HCT116 (cell line): ENCODE results near the gene DIP2C. TPM values are rescaled to one million over a fixed set of nuclear protein-coding genes. Genes with fewer than 3 reads are reported as not detected.

Source experiments
- ATAC-seq: fragments of 200-7000 bp; cut with Tn5 transposase; 2 replicates; pipeline ENCODE4 v1.9.1; 2020; ENCODE audit warnings: mild to moderate bottlenecking, moderate library complexity
- BruUV-seq: library from RNA; stranded (reverse); fragments of 400-500 nt; replicated peaks from 2 replicates; lab custom pipeline; 2021; lab: Mats Ljungman, UMichigan
- CTCF ChIA-PET: fragments of 300-600 bp; sonication (Branson Sonifier 250); formaldehyde crosslinking; loops from one replicate; lab custom pipeline; 2021; ENCODE audit warnings: antibody characterized with exemption; lab: Charles Lee
- POLR2A ChIA-PET: fragments of 300-600, 350-600 bp; sonication (Branson Sonifier 250); formaldehyde crosslinking; loops from one replicate; lab custom pipeline; 2021; ENCODE audit warnings: antibody characterized with exemption; lab: Charles Lee
- RAD21 ChIA-PET, 2 experiments: fragments of 300-600 bp; sonication (Branson Sonifier 250); formaldehyde crosslinking; loops; one replicate each; lab custom pipeline; 2023; ENCODE audit warnings: low total read pairs in 2 of 2; ENCODE audit not compliant: uncharacterized antibody in 2 of 2, unreplicated experiment in 2 of 2, low non-redundant PET in 1 of 2; lab: Charles Lee
- DNase-seq: peaks from one replicate; pipeline ENCODE4 v3.0.0-alpha.2; 2010; ENCODE audit warnings: low read depth, low spot score
- H2AFZ ChIP-seq: fragments of 200-600 bp; shearing (Covaris generic), sonication (generic); 2 replicates; pipeline ENCODE4 v1.6.1; 2017; ENCODE audit warnings: low read depth, mixed run types, mixed read lengths, antibody characterized with exemption, low read length; ENCODE audit not compliant: poor library complexity, severe bottlenecking
- H3K27ac ChIP-seq: 2 replicates; pipeline ENCODE4 v1.5.1; 2012; ENCODE audit warnings: low read depth, low read length
- H3K27me3 ChIP-seq: fragments of 200-600 bp; sonication (generic); 2 replicates; pipeline ENCODE4 v1.6.1; 2016; ENCODE audit warnings: mixed run types, low read length, mixed read lengths; ENCODE audit not compliant: insufficient read depth
- H3K36me3 ChIP-seq, 2 experiments: fragments of 200-500 bp in 1 of 2; fragments of 200-600 bp in 1 of 2; sonication (Bioruptor generic) in 1 of 2; sonication (generic) in 1 of 2; 2 replicates each; pipeline versions ENCODE4 v1.5.1 to v1.6.1; 2014 to 2016; ENCODE audit warnings: low read length in 2 of 2, inconsistent platforms in 1 of 2, mixed read lengths in 1 of 2, mixed run types in 1 of 2; ENCODE audit not compliant: insufficient read depth in 2 of 2, control insufficient read depth in 1 of 2
- H3K4me1 ChIP-seq, 2 experiments: fragments of 200-600 bp in 1 of 2; sonication (generic) in 1 of 2; 2 replicates each; pipeline versions ENCODE4 v1.5.1 to v1.6.1; 2012 to 2017; ENCODE audit warnings: low read length in 2 of 2, inconsistent platforms in 1 of 2, mild to moderate bottlenecking in 1 of 2, mixed read lengths in 1 of 2, mixed run types in 1 of 2, moderate library complexity in 1 of 2; ENCODE audit not compliant: insufficient read depth in 2 of 2, control insufficient read depth in 1 of 2
- H3K4me2 ChIP-seq: fragments of 200-600 bp; sonication (generic); 2 replicates; pipeline ENCODE4 v1.6.1; 2017; ENCODE audit warnings: mixed run types, low read length, mixed read lengths
- H3K4me3 ChIP-seq, 2 experiments: fragments of 200-600 bp in 1 of 2; sonication (generic) in 1 of 2; replicated peaks in 1 of 2; 2 replicates each; pipeline ENCODE4 v1.5.1; 2011 to 2016; ENCODE audit warnings: low read length in 2 of 2, control low read depth in 1 of 2, low read depth in 1 of 2, mild to moderate bottlenecking in 1 of 2, mixed read lengths in 1 of 2, mixed run types in 1 of 2
- H3K79me2 ChIP-seq: fragments of 200-600 bp; sonication (generic); 2 replicates; pipeline ENCODE4 v1.6.1; 2017; ENCODE audit warnings: mild to moderate bottlenecking, mixed run types, low read length, moderate library complexity, mixed read lengths; ENCODE audit not compliant: insufficient read depth
- H3K9ac ChIP-seq: fragments of 200-600 bp; sonication (generic); 2 replicates; pipeline ENCODE4 v1.6.1; 2016; ENCODE audit warnings: low read length, mixed read lengths
- H3K9me2 ChIP-seq: fragments of 200-600 bp; sonication (generic), shearing (Covaris generic); 2 replicates; pipeline ENCODE4 v1.6.1; 2017; ENCODE audit warnings: mixed run types, mild to moderate bottlenecking, moderate library complexity; ENCODE audit not compliant: insufficient read depth
- H3K9me3 ChIP-seq, 2 experiments: fragments of 200-500 bp in 1 of 2; fragments of 200-600 bp in 1 of 2; sonication (Bioruptor generic) in 1 of 2; sonication (generic) in 1 of 2; 2 replicates each; pipeline ENCODE4 v1.6.1; 2014 to 2017; ENCODE audit warnings: low read length in 2 of 2, mixed read lengths in 2 of 2, inconsistent platforms in 1 of 2, low read depth in 1 of 2, mild to moderate bottlenecking in 1 of 2, mixed run types in 1 of 2, moderate library complexity in 1 of 2; ENCODE audit not compliant: control insufficient read depth in 1 of 2, insufficient read depth in 1 of 2
- H4K20me1 ChIP-seq: fragments of 200-600 bp; sonication (generic), shearing (Covaris generic); 2 replicates; pipeline ENCODE4 v1.6.1; 2017; ENCODE audit warnings: mixed run types, mild to moderate bottlenecking, moderate library complexity; ENCODE audit not compliant: insufficient read depth
- EZH2 ChIP-seq: fragments of 200-600 bp; sonication (generic); IDR thresholded peaks from 2 replicates; pipeline ENCODE4 v1.6.1; 2017; ENCODE audit warnings: antibody characterized with exemption, mixed run types
- FOSL1 ChIP-seq: IDR thresholded peaks from 2 replicates; pipeline ENCODE4 v1.6.1; 2012; ENCODE audit warnings: low read depth
- JUND ChIP-seq: IDR thresholded peaks from 2 replicates; pipeline ENCODE4 v1.6.1; 2012
- MAX ChIP-seq: IDR thresholded peaks from 2 replicates; pipeline ENCODE4 v1.6.1; 2012
- REST ChIP-seq: IDR thresholded peaks from 2 replicates; pipeline ENCODE4 v1.6.1; 2012; ENCODE audit warnings: low read depth
- SIN3A ChIP-seq: IDR thresholded peaks from 2 replicates; pipeline ENCODE4 v1.6.1; 2012; ENCODE audit warnings: low read depth
- TCF7L2 ChIP-seq: IDR thresholded peaks from 2 replicates; pipeline ENCODE4 v1.7.0; 2011; ENCODE audit warnings: borderline replicate concordance, inconsistent platforms; ENCODE audit not compliant: insufficient read depth, insufficient read length; ENCODE audit errors: extremely low read depth
- YY1 ChIP-seq: IDR thresholded peaks from 2 replicates; pipeline ENCODE4 v1.6.1; 2011; ENCODE audit warnings: low read length, low read depth, moderate library complexity, mild to moderate bottlenecking; ENCODE audit not compliant: insufficient replicate concordance; ENCODE audit errors: extremely low read depth
- intact Hi-C: fragments of 100-400 bp; cut with micrococcal nuclease; formaldehyde crosslinking; loops from 2 replicates; pipeline ENCODE4 v1.10.0; 2022
- total RNA-seq: library from RNA; stranded (reverse); gene quantifications from one replicate; pipeline ENCODE4 v1.2.1, GENCODE V29; 2021; ENCODE audit not compliant: unreplicated experiment

The DIP2C gene
- total RNA-seq, 1 experiment from 2014 or later: 15.4 TPM

- TF ChIP-seq YY1 (no peak), SIN3A (no peak), MAX (no peak), TCF7L2 (no peak), EZH2 (no peak), REST (no peak), FOSL1 (no peak), JUND (no peak)
- TF ChIP-seq, all 23 proteins: peak for 0
- no peaks in the 10 kb centered on the region for H3K36me3 ChIP-seq
- H3K27ac ChIP-seq: no peak overlapping the region
- ChIA-PET POLR2A (no interaction called here), CTCF (no interaction called here), RAD21 (no interaction called here)
- no peaks in the 10 kb centered on the region for H3K9me3 ChIP-seq
- H2AFZ ChIP-seq: no peak overlapping the region
- H3K4me2 ChIP-seq: no peak overlapping the region
- no TSS peak for BruUV-seq
- no peaks in the 10 kb centered on the region for H3K9me2 ChIP-seq
- ATAC-seq (no peak), DNase-seq (no peak)
- no peaks in the 10 kb centered on the region for H3K79me2 ChIP-seq
- no peak overlapping the region for H3K4me3 ChIP-seq
- H3K9ac ChIP-seq: no peak overlapping the region
- H3K27me3 ChIP-seq: no peaks in the 10 kb centered on the region
- no peaks in the 10 kb centered on the region for H3K4me1 ChIP-seq
- no peaks in the 10 kb centered on the region for H4K20me1 ChIP-seq
- intact Hi-C loops: no loop called here
Observed at GRCh38 chr10:483261-483660, 206.2 kb downstream of the DIP2C start.
